ENCODE results near the gene GPR143. TPM values are rescaled to one million over a fixed set of nuclear protein-coding genes. Genes with fewer than 3 reads are reported as not detected.
A peak's percentile ranks its signal among the peaks of the same experiment; 100 is the strongest.

GPR143 gene
- total RNA-seq, 1 donor from 2014 or later: 4.1 TPM

DNA sequence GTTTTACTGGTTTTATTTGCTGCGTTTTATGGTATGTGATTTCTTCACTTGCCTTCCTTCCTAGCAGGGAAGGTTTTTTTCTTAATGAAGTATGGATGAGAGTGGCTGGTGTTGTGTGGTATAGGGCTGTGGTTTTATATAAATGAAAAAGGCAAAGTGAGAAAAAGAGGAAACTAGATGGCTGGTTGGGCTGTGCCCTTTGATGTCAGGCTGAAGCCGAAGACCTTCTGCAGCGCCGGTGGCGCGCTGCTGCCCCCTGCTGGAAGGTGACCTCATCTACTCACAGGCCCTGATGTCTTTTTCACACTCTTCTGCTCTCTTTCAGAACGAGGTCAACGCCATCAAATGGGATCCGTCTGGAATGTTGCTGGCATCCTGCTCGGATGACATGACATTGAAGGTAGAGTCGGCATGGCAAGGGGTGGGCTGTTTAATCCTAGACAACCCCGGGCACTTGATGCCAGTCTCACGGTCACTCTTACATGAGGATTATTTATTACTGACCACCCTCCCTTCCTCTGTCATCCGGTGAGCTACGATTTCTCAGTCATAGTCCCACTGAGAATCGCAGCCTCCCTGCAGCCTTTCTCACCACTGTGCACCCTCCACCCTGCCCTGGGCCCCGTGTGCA is 56.6 kb downstream of the GPR143 start:
- peak; percentile 67 for DNase-seq (ENCODE audit: low spot score)

DNA sequence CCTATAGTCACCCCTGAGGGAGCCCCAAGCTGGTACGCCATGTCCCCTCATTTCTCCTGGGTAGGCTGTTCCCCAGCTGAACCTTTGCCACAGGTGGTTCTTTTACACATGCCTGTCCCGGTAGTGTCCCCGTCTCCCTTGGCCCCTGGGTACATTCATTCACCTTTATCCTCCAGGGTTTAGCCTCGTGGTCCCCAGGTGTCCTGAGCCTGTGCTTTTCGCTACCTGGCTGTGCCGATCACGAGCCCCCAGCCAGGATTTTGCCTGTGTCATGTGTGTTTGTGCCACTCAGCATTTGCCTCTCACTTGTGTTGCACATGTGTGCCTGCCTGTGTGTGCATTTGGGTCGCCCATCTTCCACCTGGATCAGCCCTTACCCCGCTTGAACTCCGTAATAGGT is 57.6 kb downstream of the GPR143 start:
- no peak for DNase-seq (ENCODE audit: low spot score)

DNA sequence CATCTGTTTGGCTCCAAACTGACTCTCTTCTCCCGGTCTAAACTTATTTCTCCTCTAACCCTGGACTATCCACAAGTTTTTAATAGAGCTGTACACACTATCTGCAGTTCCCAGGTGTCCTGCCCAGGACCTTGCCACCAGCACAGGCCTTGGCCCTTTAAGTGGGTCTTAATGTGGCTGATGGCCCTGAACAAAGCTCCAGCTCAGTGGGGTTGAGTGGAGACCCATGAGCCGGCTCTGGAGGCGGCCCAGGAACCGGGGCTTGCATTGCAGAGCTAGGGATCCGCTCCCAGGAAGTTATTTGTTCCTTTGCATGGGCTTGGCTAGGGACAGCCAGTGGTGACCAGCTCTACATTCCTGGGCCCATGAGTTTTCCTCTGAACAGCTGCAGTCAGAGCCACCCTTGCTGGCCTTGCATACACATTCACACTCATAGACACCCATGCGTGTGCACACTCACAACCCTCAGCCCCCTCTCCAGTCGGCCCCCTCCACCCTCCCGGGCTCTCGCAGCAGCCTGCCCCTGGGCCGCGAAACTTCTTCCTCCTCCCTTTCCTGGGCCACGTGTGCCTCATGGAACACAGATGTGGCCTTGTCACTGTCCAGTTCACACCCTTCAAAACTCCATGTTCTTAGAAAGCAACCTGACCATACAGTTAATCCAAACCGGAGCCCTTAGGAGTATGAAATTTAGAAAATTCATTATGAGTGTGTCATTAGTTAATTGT is 58.2 kb downstream of the GPR143 start:
- no peak for DNase-seq (ENCODE audit: low spot score)

DNA sequence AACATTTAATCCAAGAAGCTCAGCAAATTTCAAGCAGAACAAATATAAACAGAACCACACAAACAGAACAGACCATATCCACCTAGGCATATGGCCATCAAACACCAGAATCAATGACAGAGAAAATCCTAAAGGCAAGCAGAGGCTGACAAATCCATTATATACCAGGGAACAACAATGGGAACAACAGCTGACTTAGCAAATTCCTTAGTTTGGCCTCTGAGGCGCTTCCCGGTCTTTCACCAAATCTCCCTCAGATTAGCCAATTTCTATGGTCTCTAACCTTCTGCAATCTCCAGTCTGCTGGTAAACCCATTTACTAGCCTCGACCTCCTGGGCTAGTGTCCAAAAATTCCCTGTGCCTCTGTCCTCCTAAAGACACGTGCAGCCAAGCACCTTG is 59.2 kb downstream of the GPR143 start:
- no peak for DNase-seq (ENCODE audit: low spot score)

GRCh38 chrX:9704876-9705465 is 60.7 kb downstream of the GPR143 start:
- DNase-seq (ENCODE audit: low spot score): no peak

DNA sequence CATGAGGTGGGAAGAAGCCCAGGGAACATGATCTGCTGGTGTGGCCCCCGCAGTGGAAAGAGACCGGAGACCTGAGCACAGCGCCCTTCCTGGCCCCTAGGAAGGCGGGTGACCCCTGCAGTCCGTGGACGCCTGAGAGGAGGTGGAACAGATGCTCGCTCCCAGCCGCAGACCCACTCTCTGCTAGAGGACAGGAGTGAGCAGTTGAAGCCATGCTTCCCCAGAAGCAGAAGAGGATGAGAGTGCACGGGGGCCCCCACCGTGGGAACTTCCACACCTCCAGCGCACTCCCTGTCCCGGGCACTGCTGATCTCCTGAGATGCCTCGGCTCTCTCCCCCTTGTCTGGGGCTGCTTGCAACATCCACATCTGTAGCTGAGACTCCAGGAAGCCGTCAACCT is 62.2 kb downstream of the GPR143 start:
- DNase-seq (ENCODE audit: low spot score): no peak

DNA sequence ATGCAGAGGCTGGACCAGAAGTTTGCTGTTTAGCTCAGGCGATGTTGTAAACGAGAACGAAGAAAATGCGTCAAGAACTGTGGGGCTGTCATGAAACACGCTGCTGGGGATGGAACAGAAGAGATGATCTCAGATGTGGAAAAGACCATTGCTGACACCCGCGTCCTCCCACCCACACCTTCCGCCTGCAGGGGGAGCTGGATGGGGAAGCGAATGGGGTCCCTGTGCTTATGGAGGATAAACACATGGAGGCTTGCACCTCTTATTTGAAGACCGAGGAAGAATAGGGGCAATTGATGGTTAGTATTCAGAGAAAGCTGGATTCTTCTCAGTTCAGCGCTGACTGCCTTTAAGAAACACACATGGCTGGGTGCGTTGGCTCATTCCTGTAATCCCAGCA is 63.9 kb downstream of the GPR143 start:
- no peak for DNase-seq (ENCODE audit: low spot score)

- no peak for DNase-seq (ENCODE audit: low spot score)
Measured at GRCh38 chrX:9700555-9700954, 65.1 kb downstream of the GPR143 start.

- DNase-seq (ENCODE audit: low spot score): no peak
Measured at GRCh38 chrX:9698576-9698975, 67.1 kb downstream of the GPR143 start.

DNA sequence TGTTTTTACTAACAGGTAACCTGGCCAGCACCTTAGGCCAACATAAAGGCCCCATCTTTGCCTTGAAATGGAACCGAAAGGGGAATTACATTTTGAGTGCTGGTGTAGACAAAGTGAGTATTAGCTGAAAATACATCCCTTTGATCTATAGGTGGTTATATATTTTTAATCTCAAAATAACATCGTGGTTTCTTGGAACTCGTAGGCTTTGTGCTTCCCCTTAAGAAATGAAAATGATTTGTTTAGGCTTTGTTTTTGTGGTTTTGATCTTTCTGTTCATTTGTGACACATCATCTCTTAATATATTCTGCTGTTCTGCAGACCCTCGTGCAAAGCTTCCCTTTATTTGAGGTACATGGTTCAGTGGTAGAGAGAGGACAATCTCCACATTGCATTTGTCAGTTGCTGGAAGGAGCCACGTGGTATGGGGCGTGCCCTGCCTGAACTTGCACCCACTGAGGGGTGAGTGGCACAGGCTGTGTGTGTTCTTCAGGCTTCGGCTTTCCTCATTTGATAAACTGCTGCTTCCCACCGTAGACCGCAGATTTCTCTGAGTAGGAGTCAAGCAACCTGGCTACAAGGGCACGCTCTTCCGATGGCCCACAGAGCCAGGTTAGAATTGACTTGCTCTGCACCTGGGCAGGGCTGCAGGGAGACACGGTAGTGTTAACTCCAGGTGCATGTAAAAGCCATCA is 72.2 kb downstream of the GPR143 start:
- DNase-seq (ENCODE audit: low spot score): no peak

- no peak for DNase-seq (ENCODE audit: low spot score)
Measured at GRCh38 chrX:9690046-9690445, 75.6 kb downstream of the GPR143 start.

GRCh38 chrX:9688833-9689232 is 76.8 kb downstream of the GPR143 start:
- no peak for DNase-seq (ENCODE audit: low spot score)

DNA sequence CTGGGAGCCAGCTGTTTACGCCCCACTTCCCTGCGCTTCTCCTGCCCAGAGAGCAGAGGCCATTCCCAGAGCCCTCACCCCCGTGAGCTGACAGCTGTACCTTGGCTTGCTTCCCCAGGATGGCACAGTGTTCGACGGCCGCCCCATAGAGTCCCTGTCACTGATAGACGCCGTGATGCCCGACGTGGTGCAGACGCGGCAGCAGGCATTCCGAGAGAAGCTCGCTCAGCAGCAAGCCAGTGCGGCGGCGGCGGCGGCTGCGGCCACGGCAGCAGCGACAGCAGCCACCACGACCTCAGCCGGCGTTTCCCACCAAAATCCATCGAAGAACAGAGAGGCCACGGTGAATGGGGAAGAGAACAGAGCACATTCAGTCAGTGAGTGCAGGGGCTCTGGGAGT is 77.7 kb downstream of the GPR143 start:
- DNase-seq (ENCODE audit: low spot score): no peak

DNA sequence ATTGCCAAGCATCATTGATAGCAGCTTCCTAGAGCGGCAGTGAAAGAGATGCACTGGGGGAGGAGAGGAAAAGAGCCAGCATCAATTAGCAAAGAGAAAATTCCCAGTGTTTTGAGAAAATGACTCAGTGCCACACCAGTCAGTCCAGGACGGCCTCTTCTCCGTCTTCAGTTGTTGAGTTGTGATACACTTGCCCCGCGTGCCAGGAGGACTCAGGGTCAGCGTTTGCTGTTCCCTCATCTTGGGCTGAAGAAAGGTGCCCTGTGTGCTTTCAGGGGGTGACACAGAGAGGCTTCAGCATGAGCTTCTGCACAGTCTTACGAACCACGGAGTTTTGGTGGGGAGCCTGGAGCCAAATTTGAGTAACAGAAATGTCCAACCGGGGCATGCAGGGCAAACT is 82.3 kb downstream of the GPR143 start:
- no peak for DNase-seq (ENCODE audit: low spot score)

GRCh38 chrX:9682861-9683260 is 82.8 kb downstream of the GPR143 start:
- DNase-seq (ENCODE audit: low spot score): no peak

GRCh38 chrX:9682456-9682855 is 83.2 kb downstream of the GPR143 start:
- DNase-seq (ENCODE audit: low spot score): peak; percentile 17

GRCh38 chrX:9681422-9681821 is 84.2 kb downstream of the GPR143 start:
- no peak for DNase-seq (ENCODE audit: low spot score)

DNA sequence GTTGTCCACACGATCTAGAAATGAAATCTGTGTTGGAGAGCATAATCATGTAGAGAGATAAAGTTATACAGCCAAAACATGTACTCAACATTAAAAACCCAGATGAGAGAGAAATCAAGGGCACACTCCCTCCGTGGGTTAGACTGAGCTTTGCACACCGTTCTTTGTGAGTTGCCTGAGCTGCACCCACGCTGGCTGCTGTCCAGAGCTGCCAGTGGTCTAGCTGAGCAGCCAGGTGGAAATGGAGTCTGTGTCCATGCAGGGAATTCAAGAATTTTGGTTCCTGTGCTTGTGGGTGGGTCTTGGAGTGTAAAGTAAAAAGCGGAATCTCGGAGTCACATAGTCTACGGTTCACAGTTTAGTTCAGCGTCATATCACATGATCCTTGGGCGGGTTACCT is 84.6 kb downstream of the GPR143 start:
- DNase-seq (ENCODE audit: low spot score): no peak

GRCh38 chrX:9678215-9678965 is 87.3 kb downstream of the GPR143 start:
- DNase-seq (ENCODE audit: low spot score): no peak

DNA sequence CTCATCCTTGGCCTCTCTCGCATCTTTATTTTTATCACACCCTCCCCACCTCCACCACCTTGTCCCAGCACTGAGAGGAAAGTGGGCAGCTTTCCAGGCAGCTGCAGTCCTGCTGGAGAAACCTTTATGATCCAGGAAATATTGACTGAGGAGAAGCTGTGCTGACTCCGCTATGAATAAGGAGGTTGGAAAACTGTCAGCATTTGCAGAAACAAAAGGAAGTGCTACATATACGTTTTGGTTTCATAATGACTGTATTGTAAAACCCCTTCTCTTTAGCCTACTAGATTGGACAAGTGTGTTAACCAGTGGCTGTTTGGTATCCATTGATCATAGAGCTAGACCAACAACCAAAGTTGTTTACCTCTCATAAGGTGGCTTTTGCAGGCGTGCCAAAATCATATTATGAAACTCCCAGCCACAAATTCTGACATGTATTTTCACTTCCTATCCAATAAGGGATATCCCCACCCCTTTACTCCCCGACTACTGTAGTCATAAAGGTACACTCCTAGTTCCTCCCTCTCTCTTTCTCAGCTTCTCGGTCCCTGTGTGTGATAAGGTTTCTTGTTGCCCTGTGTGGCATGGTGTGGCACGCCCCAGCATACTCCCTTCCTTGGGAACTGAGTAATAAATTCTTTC is 88.4 kb downstream of the GPR143 start:
- peak; percentile 36 for DNase-seq (ENCODE audit: low spot score)

- DNase-seq (ENCODE audit: low spot score): no peak
Measured at GRCh38 chrX:9676738-9677097, 88.9 kb downstream of the GPR143 start.

Data from umbilical cord (tissue), 2 donors.